ENCODE data around the gene MAP2K7. TPM values are rescaled to one million over a fixed set of nuclear protein-coding genes. Genes with fewer than 3 reads are reported as not detected.
"Not testable (repeated sequence)": the region's sequence is repeated elsewhere in the genome, so short reads cannot be mapped to it uniquely, and the experiment has no call there.

The MAP2K7 gene
- polyA plus RNA-seq, 1 experiment, result 5.6 TPM

GRCh38 chr19:7857727-7858108 lies 46.0 kb upstream of the MAP2K7 start:
- TF ChIP-seq, protein P1, sequence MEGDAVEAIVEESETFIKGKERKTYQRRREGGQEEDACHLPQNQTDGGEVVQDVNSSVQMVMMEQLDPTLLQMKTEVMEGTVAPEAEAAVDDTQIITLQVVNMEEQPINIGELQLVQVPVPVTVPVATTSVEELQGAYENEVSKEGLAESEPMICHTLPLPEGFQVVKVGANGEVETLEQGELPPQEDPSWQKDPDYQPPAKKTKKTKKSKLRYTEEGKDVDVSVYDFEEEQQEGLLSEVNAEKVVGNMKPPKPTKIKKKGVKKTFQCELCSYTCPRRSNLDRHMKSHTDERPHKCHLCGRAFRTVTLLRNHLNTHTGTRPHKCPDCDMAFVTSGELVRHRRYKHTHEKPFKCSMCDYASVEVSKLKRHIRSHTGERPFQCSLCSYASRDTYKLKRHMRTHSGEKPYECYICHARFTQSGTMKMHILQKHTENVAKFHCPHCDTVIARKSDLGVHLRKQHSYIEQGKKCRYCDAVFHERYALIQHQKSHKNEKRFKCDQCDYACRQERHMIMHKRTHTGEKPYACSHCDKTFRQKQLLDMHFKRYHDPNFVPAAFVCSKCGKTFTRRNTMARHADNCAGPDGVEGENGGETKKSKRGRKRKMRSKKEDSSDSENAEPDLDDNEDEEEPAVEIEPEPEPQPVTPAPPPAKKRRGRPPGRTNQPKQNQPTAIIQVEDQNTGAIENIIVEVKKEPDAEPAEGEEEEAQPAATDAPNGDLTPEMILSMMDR (IDR thresholded peaks at IDR 0.05; ENCODE audit: low read depth, low read length), result no peak
- H3K27me3 ChIP-seq (ENCODE audit: control insufficient read depth, insufficient read depth, low read length), result no peaks in the 10 kb centered on the region
- no peak for DNase-seq (ENCODE audit: low read depth, low spot score)
- no peak overlapping the region for H3K27ac ChIP-seq (ENCODE audit: low read depth, low read length)
- POLR2A ChIA-PET, result interaction anchor here (0.7 to 0.8 kb wide), 2 partner anchors 30 to 181 kb away, joined by 3 to 8 read pairs; partner anchors contain the start of genes LRRC8E and MCEMP1
- CTCF ChIA-PET, result interaction anchor here (0.8 to 0.9 kb wide), 2 partner anchors 11 to 290 kb away, joined by 3 to 4 read pairs; no protein-coding TSS in a partner anchor
- no peaks in the 10 kb centered on the region; the same call in 1 of the 2 replicates for H3K9me3 ChIP-seq (ENCODE audit: control insufficient read depth, insufficient read depth, low read length)
- no peak overlapping the region for H3K4me3 ChIP-seq (ENCODE audit: low read depth, low read length)

- TF ChIP-seq, protein P1 (IDR thresholded peaks at IDR 0.05; ENCODE audit: low read depth, low read length), result no peak
- Histone ChIP-seq H3K27ac (ENCODE audit: low read depth, low read length) (no peak overlapping the region), H3K4me3 (ENCODE audit: low read depth, low read length) (no peak overlapping the region), H3K27me3 (ENCODE audit: control insufficient read depth, insufficient read depth, low read length) (no peaks in the 10 kb centered on the region), H3K9me3 (ENCODE audit: control insufficient read depth, insufficient read depth, low read length) (no peaks in the 10 kb centered on the region; the same call in 1 of the 2 replicates)
- CTCF ChIA-PET, result interaction anchor here (0.8 to 0.9 kb wide), 2 partner anchors 11 to 290 kb away, joined by 3 to 4 read pairs; no protein-coding TSS in a partner anchor
- POLR2A ChIA-PET, result no interaction called here
- DNase-seq (ENCODE audit: low read depth, low spot score), result no peak
Measured at GRCh38 chr19:7858109-7858770, 45.4 kb upstream of the MAP2K7 start.

DNA sequence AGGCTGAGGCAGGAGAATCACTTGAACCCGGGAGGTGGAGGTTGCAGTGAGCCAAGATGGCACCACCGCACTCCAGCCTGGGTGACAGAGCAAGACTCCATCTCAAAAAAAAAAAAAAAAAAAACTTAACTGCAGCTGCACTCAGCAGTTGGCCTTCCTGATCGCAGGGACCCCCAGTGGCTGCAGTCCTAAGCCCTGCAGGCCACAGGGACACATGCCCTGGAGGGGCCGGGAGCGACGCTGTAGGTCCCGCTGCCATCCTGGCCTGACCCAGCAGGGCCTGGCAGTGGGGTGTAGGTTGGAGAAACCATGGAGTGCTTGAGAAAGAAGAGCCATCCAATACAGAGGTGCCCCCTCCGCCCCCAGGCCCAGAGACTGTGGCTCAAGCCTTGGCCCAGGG lies 44.6 kb upstream of the MAP2K7 start:
- H3K9me3 ChIP-seq (ENCODE audit: control insufficient read depth, insufficient read depth, low read length); H3K27ac ChIP-seq (ENCODE audit: low read depth, low read length); DNase-seq (ENCODE audit: low read depth, low spot score); POLR2A ChIA-PET; H3K4me3 ChIP-seq (ENCODE audit: low read depth, low read length); H3K27me3 ChIP-seq (ENCODE audit: control insufficient read depth, insufficient read depth, low read length): not testable (repeated sequence)
- CTCF ChIA-PET, result interaction anchor here (1.1 kb wide), 1 partner anchor 10 kb away, joined by 5 read pairs; no protein-coding TSS in a partner anchor

DNA sequence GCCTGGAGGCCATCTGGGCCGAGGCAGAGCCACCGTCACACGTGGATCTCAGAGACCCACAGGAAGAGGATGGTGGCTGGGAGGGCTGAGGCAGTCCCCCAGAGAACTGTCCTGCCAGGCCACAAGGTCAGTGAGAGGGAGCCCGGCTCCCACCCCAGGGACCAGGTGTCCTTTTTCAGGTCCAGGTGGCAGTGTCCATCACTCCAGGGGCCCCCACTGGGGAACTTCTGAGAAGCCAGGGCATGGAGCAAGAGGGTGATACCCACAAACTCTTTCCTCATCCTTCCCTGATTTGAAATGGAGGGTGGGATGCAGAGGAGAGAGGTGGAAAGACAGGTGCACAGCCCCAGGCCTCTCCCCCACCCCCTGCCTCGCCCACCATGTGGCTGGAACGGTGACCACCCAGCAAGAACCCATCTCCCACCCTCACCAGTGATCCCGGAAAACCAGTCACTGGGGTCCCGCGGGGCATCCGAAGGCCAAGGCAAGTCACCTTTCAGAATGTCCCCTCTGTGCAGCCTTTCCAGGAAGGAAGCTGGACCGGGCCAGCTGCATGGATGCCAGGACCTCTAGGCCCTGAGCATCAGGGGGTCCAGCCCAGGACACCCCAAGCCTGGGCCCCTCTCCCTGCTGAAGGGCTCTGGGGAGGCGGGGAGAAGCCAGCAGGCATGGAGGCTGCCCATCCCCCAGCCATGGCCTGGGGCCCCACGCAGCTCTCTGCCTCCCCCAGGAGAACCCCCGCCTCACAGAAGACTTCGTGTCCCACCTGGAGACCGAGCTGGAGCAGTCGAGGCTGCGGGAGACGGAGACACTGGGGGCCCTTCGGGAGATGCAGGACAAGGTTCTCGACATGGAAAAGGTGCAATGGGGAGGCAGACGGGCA lies 43.6 kb upstream of the MAP2K7 start:
- ChIA-PET POLR2A (interaction anchor here (1.0 kb wide), 1 partner anchor 44 kb away, joined by 4 read pairs; no protein-coding TSS in a partner anchor), CTCF (interaction anchor here (1.1 to 2.0 kb wide), 2 partner anchors 9 to 84 kb away, joined by 5 to 7 read pairs; no protein-coding TSS in a partner anchor)
- Histone ChIP-seq H3K27ac (ENCODE audit: low read depth, low read length) (no peak overlapping the region), H3K4me3 (ENCODE audit: low read depth, low read length) (no peak overlapping the region), H3K27me3 (ENCODE audit: control insufficient read depth, insufficient read depth, low read length) (peaks cover 3% of the 10 kb centered on the region), H3K9me3 (ENCODE audit: control insufficient read depth, insufficient read depth, low read length) (no peaks in the 10 kb centered on the region; the same call in 1 of the 2 replicates)
- TF ChIP-seq, protein P1 (IDR thresholded peaks at IDR 0.05; ENCODE audit: low read depth, low read length), result no peak
- DNase-seq (ENCODE audit: low read depth, low spot score), result no peak
